CD4-positive, alpha-beta memory T cell (primary cell): ENCODE data around the gene SCFD2. TPM values are rescaled to one million over a fixed set of nuclear protein-coding genes. Genes with fewer than 3 reads are reported as not detected.
"Not testable (repeated sequence)": the region's sequence is repeated elsewhere in the genome, so short reads cannot be mapped to it uniquely, and the experiment has no call there.

Experiments used
- CTCF ChIA-PET: fragments of 350-600 bp; sonication (Branson Sonifier 250); formaldehyde crosslinking; loops from one replicate; lab custom pipeline; 2021; ENCODE audit warnings: inconsistent platforms; ENCODE audit not compliant: partially characterized antibody; lab: Charles Lee
- POLR2A ChIA-PET: fragments of 350-600 bp; sonication (Branson Sonifier 250); formaldehyde crosslinking; loops from one replicate; lab custom pipeline; 2021; ENCODE audit not compliant: partially characterized antibody; lab: Charles Lee
- DNase-seq, 5 donors: peaks; one replicate each; pipeline versions ENCODE4 v3.0.0 to v3.0.0-alpha.2; 2020 to 2022; ENCODE audit warnings: mixed read lengths in 1 of 5
- H3K27ac ChIP-seq: one replicate; pipeline ENCODE4 v1.7.0; 2013; ENCODE audit warnings: low read depth, low read length
- H3K27me3 ChIP-seq: 2 replicates; pipeline ENCODE4 v1.7.0; 2013; ENCODE audit warnings: mild to moderate bottlenecking, low read length, moderate library complexity; ENCODE audit not compliant: insufficient read depth
- H3K36me3 ChIP-seq: 2 replicates; pipeline ENCODE4 v1.7.0; 2013; ENCODE audit warnings: mild to moderate bottlenecking, low read length, moderate library complexity; ENCODE audit not compliant: insufficient read depth
- H3K4me1 ChIP-seq: 2 replicates; pipeline ENCODE4 v1.7.0; 2013; ENCODE audit warnings: mild to moderate bottlenecking, low read length, moderate library complexity; ENCODE audit not compliant: insufficient read depth
- H3K4me3 ChIP-seq, 2 donors: one replicate each; pipeline ENCODE4 v1.7.0; 2013; ENCODE audit warnings: low read length in 2 of 2, mild to moderate bottlenecking in 1 of 2
- H3K9me3 ChIP-seq, 2 donors: one replicate each; pipeline ENCODE4 v1.7.0; 2013; ENCODE audit warnings: low read length in 2 of 2, control low read depth in 1 of 2; ENCODE audit not compliant: control insufficient read depth in 1 of 2
- H3K27ac Mint-ChIP-seq, 7 donors: one replicate each; pipeline ENCODE4 v1.8.0; 2020 to 2021; ENCODE audit warnings: mixed read lengths in 7 of 7, mild to moderate bottlenecking in 6 of 7, inconsistent platforms in 3 of 7, moderate library complexity in 3 of 7
- H3K27me3 Mint-ChIP-seq, 2 donors: one replicate each; pipeline ENCODE4 v1.8.0; 2020 to 2021; ENCODE audit warnings: mixed read lengths in 2 of 2
- H3K36me3 Mint-ChIP-seq, 2 donors: one replicate each; pipeline ENCODE4 v1.8.0; 2020 to 2021; ENCODE audit warnings: mixed read lengths in 2 of 2, inconsistent platforms in 1 of 2, mild to moderate bottlenecking in 1 of 2
- H3K4me1 Mint-ChIP-seq, 4 donors: one replicate each; pipeline ENCODE4 v1.8.0; 2020 to 2021; ENCODE audit warnings: mixed read lengths in 4 of 4, mild to moderate bottlenecking in 1 of 4
- H3K4me3 Mint-ChIP-seq, 8 donors: one replicate each; pipeline ENCODE4 v1.8.0; 2020 to 2021; ENCODE audit warnings: mixed read lengths in 8 of 8, mild to moderate bottlenecking in 7 of 8, moderate library complexity in 6 of 8, inconsistent platforms in 3 of 8
- H3K9me3 Mint-ChIP-seq, 8 donors: one replicate each; pipeline ENCODE4 v1.8.0; 2020 to 2021; ENCODE audit warnings: mixed read lengths in 8 of 8, mild to moderate bottlenecking in 5 of 8, inconsistent platforms in 3 of 8, moderate library complexity in 1 of 8
- intact Hi-C: fragments of 100-400 bp; cut with micrococcal nuclease; formaldehyde crosslinking; loops from one replicate; pipeline ENCODE4 v1.15.1; 2023
- polyA plus RNA-seq, 2 donors: library from polyadenylated mRNA; unstranded; fragments of 300-500 nt; fragmentation: Illumina TruSeq; gene quantifications; one replicate each; pipeline ENCODE4 v1.2.3, GENCODE V29; 2021
- total RNA-seq, 2 experiments: library from RNA; stranded (reverse); gene quantifications; one replicate each; pipeline ENCODE4 v1.2.3, GENCODE V29; 2021

The SCFD2 gene
- total and polyA plus RNA-seq, 4 experiments from 2014 or later, result 12.4 to 21.2 (median 13.5) TPM

GRCh38 chr4:53234111-53234510 lies 131.8 kb downstream of the SCFD2 start:
- no peak overlapping the region for H3K4me3 ChIP-seq
- intact Hi-C loops, result no loop called here
- Mint-ChIP-seq H3K9me3 (peaks cover 0 to 3% (median 0%) of the 10 kb centered on the region in 8 donors), H3K4me1 (peaks cover 2 to 7% (median 4%) of the 10 kb centered on the region in 4 donors), H3K27me3 (no peaks in the 10 kb centered on the region), H3K36me3 (peaks cover 11 to 27% of the 10 kb centered on the region in 2 donors), H3K4me3 (no peak overlapping the region), H3K27ac (no peak overlapping the region)
- no peaks in the 10 kb centered on the region for H3K36me3 ChIP-seq
- no peaks in the 10 kb centered on the region for H3K27me3 ChIP-seq
- POLR2A ChIA-PET, result interaction anchor here (0.6 kb wide), 1 partner anchor 87 kb away, joined by 3 read pairs; no protein-coding TSS in a partner anchor
- H3K4me1 ChIP-seq, result no peaks in the 10 kb centered on the region
- CTCF ChIA-PET, result no interaction called here
- H3K27ac ChIP-seq, result no peak overlapping the region
- DNase-seq, result no peak
- no peaks in the 10 kb centered on the region for H3K9me3 ChIP-seq

DNA sequence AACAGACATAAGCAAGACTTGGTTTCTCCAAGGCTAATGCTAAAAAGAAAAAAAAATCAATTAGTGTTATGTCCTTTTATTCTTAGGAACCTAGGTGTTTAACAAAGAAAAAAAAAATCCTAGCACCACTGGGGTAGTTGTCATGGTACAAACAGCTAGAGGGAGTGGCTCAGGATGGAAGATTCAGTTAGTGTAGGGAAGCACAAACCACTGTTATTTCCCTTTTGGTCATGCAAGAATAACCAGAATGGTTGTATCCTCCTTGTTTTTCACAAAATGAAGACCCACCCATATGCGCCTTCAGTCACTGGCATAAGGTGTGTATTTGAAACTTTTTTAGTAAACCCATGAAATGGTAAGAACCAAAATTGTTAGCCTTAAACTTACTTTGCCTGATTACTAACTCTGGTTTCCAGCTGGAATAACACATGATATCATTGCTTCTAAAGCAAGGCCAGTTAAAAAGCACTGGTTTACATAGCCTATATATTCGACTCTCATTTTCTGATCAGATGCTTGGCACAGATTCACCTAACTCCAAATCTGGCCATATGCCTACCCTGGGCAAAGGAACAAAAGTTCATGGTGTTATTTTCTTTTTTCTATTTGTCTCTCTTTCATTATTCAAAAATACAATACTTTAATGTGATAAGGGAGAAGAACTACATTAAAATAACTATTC lies 132.6 kb downstream of the SCFD2 start:
- Mint-ChIP-seq H3K9me3 (peaks cover 0 to 3% (median 0%) of the 10 kb centered on the region in 8 donors), H3K36me3 (peaks cover 11 to 27% of the 10 kb centered on the region in 2 donors), H3K4me1 (peaks cover 2 to 7% (median 4%) of the 10 kb centered on the region in 4 donors), H3K4me3 (no peak overlapping the region), H3K27ac (peak overlapping the region in 1 of 7 donors; percentile 12), H3K27me3 (no peaks in the 10 kb centered on the region)
- intact Hi-C loops, result no loop called here
- Histone ChIP-seq H3K36me3 (no peaks in the 10 kb centered on the region), H3K27ac (no peak overlapping the region), H3K27me3 (no peaks in the 10 kb centered on the region), H3K4me3 (no peak overlapping the region), H3K9me3 (no peaks in the 10 kb centered on the region), H3K4me1 (no peaks in the 10 kb centered on the region)
- DNase-seq, result no peak
- ChIA-PET POLR2A (no interaction called here), CTCF (no interaction called here)

- peaks cover 2 to 7% (median 4%) of the 10 kb centered on the region in 4 donors for H3K4me1 Mint-ChIP-seq
- peaks cover 0 to 6% (median 0%) of the 10 kb centered on the region in 8 donors for H3K9me3 Mint-ChIP-seq
- ChIA-PET POLR2A (no interaction called here), CTCF (no interaction called here)
- no peak overlapping the region for H3K4me3 Mint-ChIP-seq
- H3K36me3 ChIP-seq, result no peaks in the 10 kb centered on the region
- no peak overlapping the region for H3K27ac Mint-ChIP-seq
- H3K9me3 ChIP-seq, result no peaks in the 10 kb centered on the region
- H3K27me3 ChIP-seq, result no peaks in the 10 kb centered on the region
- H3K27me3 Mint-ChIP-seq, result no peaks in the 10 kb centered on the region
- no peaks in the 10 kb centered on the region for H3K4me1 ChIP-seq
- no peak for DNase-seq
- H3K27ac ChIP-seq, result no peak overlapping the region
- H3K36me3 Mint-ChIP-seq, result peaks cover 11 to 31% of the 10 kb centered on the region in 2 donors
- H3K4me3 ChIP-seq, result no peak overlapping the region
- intact Hi-C loops, result no loop called here
Measured at GRCh38 chr4:53232371-53232770, 133.5 kb downstream of the SCFD2 start.

GRCh38 chr4:53228036-53228435 lies 137.8 kb downstream of the SCFD2 start:
- Mint-ChIP-seq H3K9me3 (peaks cover 0 to 8% (median 0%) of the 10 kb centered on the region in 8 donors), H3K27ac (no peak overlapping the region), H3K4me1 (peaks cover 0 to 4% (median 0%) of the 10 kb centered on the region in 4 donors), H3K27me3 (no peaks in the 10 kb centered on the region), H3K4me3 (no peak overlapping the region), H3K36me3 (peaks cover 9 to 33% of the 10 kb centered on the region in 2 donors)
- Histone ChIP-seq H3K27ac (no peak overlapping the region), H3K9me3 (no peaks in the 10 kb centered on the region), H3K4me1 (no peaks in the 10 kb centered on the region), H3K36me3 (no peaks in the 10 kb centered on the region), H3K4me3 (no peak overlapping the region), H3K27me3 (no peaks in the 10 kb centered on the region)
- DNase-seq, result no peak
- CTCF ChIA-PET, result interaction anchor here (0.8 kb wide), 1 partner anchor 18 kb away, joined by 3 read pairs; no protein-coding TSS in a partner anchor
- POLR2A ChIA-PET, result no interaction called here
- intact Hi-C loops, result no loop called here

DNA sequence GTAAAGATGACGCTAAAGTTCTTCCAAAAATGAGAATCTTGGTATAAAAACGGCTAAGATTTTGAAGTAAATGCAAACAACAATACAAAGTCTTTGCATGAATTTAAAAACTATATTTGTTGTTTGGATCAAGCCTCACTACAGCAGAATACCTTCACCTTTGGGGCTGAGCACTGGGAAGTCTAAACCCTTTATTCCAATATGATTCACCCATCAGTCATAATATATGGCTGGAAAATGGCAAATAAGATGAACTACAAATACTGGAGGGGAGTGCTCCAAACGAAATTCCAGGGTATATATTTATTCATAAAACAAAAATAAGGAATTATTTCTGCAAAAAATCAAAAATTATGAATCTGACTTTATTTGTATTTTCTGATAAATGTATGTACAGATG lies 138.4 kb downstream of the SCFD2 start:
- peaks cover 0 to 5% (median 0%) of the 10 kb centered on the region in 8 donors for H3K9me3 Mint-ChIP-seq
- DNase-seq, result no peak
- H3K27ac Mint-ChIP-seq, result no peak overlapping the region
- H3K27ac ChIP-seq, result no peak overlapping the region
- intact Hi-C loops, result no loop called here
- no peaks in the 10 kb centered on the region for H3K36me3 ChIP-seq
- no peaks in the 10 kb centered on the region for H3K27me3 ChIP-seq
- peaks cover 0 to under 1% (median 0%) of the 10 kb centered on the region in 4 donors for H3K4me1 Mint-ChIP-seq
- H3K4me3 Mint-ChIP-seq, result no peak overlapping the region
- ChIA-PET CTCF (interaction anchor here (0.8 kb wide), 1 partner anchor 19 kb away, joined by 3 read pairs; no protein-coding TSS in a partner anchor), POLR2A (no interaction called here)
- H3K27me3 Mint-ChIP-seq, result no peaks in the 10 kb centered on the region
- no peak overlapping the region for H3K4me3 ChIP-seq
- H3K9me3 ChIP-seq, result no peaks in the 10 kb centered on the region
- H3K36me3 Mint-ChIP-seq, result peaks cover 8 to 29% of the 10 kb centered on the region in 2 donors
- H3K4me1 ChIP-seq, result no peaks in the 10 kb centered on the region

DNA sequence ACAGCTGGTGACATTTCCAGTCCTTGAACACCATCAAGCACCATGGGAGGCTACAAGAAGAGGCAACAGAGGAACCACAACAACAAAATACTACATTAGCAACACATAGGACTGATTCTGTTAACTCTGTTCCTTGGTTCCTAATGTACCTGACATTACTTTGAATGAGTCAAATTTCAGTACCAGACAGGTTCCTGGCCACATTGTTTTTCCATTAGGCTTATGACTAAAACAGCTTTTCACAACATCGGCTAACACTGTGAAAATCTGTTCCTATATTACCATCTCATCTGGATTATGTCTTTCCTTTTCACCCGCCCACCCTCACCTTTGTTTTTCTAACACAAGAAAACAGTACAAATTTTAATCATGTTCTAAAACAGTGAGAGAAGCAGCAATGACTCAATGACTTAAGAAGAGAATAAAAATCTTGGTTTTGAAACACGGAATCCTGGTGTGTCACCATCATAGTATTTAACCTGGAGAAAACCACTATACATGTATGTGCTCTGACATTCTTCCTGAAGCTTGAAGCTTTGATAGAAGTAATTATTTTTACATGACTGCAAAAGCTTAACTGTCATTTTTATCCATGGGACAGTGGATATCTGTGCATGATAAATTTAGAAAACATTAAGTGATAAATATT lies 143.9 kb downstream of the SCFD2 start:
- no peak overlapping the region for H3K27ac Mint-ChIP-seq
- CTCF ChIA-PET, result no interaction called here
- Histone ChIP-seq H3K4me1 (no peaks in the 10 kb centered on the region), H3K27ac (no peak overlapping the region), H3K9me3 (no peaks in the 10 kb centered on the region), H3K27me3 (no peaks in the 10 kb centered on the region), H3K36me3 (no peaks in the 10 kb centered on the region), H3K4me3 (no peak overlapping the region)
- POLR2A ChIA-PET, result no interaction called here
- H3K4me3 Mint-ChIP-seq, result no peak overlapping the region
- DNase-seq, result no peak
- H3K9me3 Mint-ChIP-seq, result peaks cover 0 to 15% (median 6%) of the 10 kb centered on the region in 8 donors
- H3K27me3 Mint-ChIP-seq, result no peaks in the 10 kb centered on the region
- intact Hi-C loops, result no loop called here
- H3K36me3 Mint-ChIP-seq, result peaks cover 4 to 34% of the 10 kb centered on the region in 2 donors
- no peaks in the 10 kb centered on the region for H3K4me1 Mint-ChIP-seq

GRCh38 chr4:53219148-53219547 lies 146.7 kb downstream of the SCFD2 start:
- H3K27ac Mint-ChIP-seq, H3K4me1 Mint-ChIP-seq, H3K27ac ChIP-seq, CTCF ChIA-PET, H3K27me3 ChIP-seq, H3K4me1 ChIP-seq, POLR2A ChIA-PET, H3K27me3 Mint-ChIP-seq, H3K9me3 ChIP-seq, H3K4me3 ChIP-seq, intact Hi-C loops, H3K4me3 Mint-ChIP-seq, H3K36me3 ChIP-seq, DNase-seq: not testable (repeated sequence)
- peaks cover 4 to 25% of the 10 kb centered on the region in 2 donors for H3K36me3 Mint-ChIP-seq
- H3K9me3 Mint-ChIP-seq, result peaks cover 0 to 15% (median 6%) of the 10 kb centered on the region in 8 donors
